Measurements from ENCODE around the gene GCHFR. TPM values are rescaled to one million over a fixed set of nuclear protein-coding genes. Genes with fewer than 3 reads are reported as not detected.

Gene GCHFR
- total and polyA plus RNA-seq, 4 donors = 50.5 to 229 (median 119) TPM

DNA sequence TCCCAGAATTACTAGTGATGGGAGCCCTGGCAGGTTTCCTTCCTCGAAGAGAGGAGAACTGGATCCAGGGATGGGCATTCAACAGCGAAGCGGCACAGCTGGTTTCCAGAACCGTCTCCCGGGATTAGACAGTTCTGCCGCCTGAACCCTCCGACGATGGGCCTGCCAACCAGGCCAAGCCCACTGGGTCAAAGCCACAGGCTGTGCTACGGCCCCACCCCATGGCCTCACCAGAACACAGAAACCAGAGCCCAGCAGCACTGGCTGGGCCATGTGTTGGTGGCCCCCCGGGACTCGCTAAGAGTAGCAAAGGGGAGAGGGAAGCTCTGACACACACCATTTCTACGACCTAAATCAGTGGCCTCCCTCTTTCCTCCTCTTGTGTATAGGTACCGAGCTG lies 8.1 kb downstream of the GCHFR start:
- no peaks in the 10 kb centered on the region for H3K9me3 ChIP-seq (ENCODE audit: control insufficient read depth in 4 of 4, low read length in 3 of 4)
- H3K9ac ChIP-seq (ENCODE audit: low read depth in 1 of 2, low read length in 2 of 2) = no peak overlapping the region
- H3K27ac ChIP-seq (ENCODE audit: low read depth in 1 of 2, low read length in 2 of 2) = peak overlapping the region; percentile 33 to 37
- no peak overlapping the region for H3K4me3 ChIP-seq (ENCODE audit: low read depth in 1 of 3, low read length in 3 of 3)
- H3K4me1 ChIP-seq (ENCODE audit: control insufficient read depth in 4 of 4, insufficient read depth in 4 of 4, low read length in 3 of 4) = peaks cover 4 to 61% (median 38%) of the 10 kb centered on the region in 4 donors
- no peaks in the 10 kb centered on the region for H3K27me3 ChIP-seq (ENCODE audit: control insufficient read depth in 4 of 4, insufficient read depth in 4 of 4, low read length in 3 of 4)
- TF ChIP-seq HNF4A (conservative IDR thresholded peaks at IDR 0.05) = no peak
- no peak for DNase-seq (ENCODE audit: low spot score)
- WGBS = 95% methylated on average over 13 of the region's 13 CpGs
- peaks cover 0 to 33% (median 14%) of the 10 kb centered on the region in 4 donors for H3K36me3 ChIP-seq (ENCODE audit: control insufficient read depth in 4 of 4, insufficient read depth in 3 of 4, low read depth in 1 of 4, low read length in 3 of 4)

DNA sequence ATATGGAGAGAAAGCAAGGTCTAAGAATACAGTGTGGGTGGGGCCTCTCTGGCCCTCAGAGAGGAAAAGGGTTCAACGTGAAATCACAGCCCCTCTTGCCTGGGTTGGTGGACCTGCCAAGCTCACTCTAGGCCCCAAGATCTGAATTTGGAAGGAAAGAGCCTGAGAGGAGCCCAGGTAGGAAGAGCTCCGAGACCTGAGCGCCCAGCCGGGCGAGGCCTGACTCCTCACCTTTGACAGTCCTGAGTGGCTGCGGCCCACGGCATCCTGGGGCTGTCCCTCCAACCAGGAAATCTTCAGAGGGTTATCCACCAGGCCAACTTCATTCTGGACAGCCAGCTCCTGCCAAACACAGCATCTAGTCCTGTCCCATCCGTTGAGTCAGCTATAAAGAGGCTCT lies 9.6 kb downstream of the GCHFR start:
- DNase-seq (ENCODE audit: low spot score) = no peak
- H3K4me1 ChIP-seq (ENCODE audit: control insufficient read depth in 4 of 4, insufficient read depth in 4 of 4, low read length in 3 of 4) = peaks cover 4 to 58% (median 40%) of the 10 kb centered on the region in 4 donors

DNA sequence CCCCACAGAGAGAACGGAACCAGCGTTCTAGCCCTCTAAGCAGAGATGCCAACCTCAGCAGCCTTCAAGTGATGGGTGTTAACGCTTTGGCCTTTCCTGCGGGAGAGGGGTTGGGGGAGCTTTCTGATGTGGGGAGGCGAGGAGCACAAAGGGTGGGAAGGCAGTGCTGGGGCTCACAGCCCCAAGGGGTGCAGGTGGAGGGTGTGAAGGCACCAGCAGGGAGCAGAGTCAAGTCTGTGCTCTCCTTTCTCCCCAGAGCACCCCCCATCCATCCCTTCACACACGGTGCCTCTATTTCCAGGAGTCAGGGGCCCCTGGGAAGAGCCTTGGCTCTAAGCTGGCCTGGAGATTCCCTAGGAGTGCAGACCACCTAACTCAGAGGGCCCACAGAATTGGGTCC lies 10.0 kb downstream of the GCHFR start:
- H3K27ac ChIP-seq (ENCODE audit: low read depth in 1 of 2, low read length in 2 of 2) = no peak overlapping the region
- WGBS = 92% methylated on average over 6 of the region's 6 CpGs
- TF ChIP-seq YY1 (IDR thresholded peaks at IDR 0.05) (no peak), TAF1 (conservative IDR thresholded peaks at IDR 0.05) (no peak), JUND (IDR thresholded peaks at IDR 0.05) (no peak), HNF4A (conservative IDR thresholded peaks at IDR 0.05) (no peak), EGR1 (IDR thresholded peaks at IDR 0.05; ENCODE audit: low read depth in 2 of 2) (no peak), GABPA (IDR thresholded peaks at IDR 0.05 in 1 of 2, conservative IDR thresholded peaks at IDR 0.05 in 1 of 2) (no peak), FOXA1 (IDR thresholded peaks at IDR 0.05) (no peak), HNF4G (IDR thresholded peaks at IDR 0.05) (no peak), NR2F2 (IDR thresholded peaks at IDR 0.05) (no peak), SP1 (IDR thresholded peaks at IDR 0.05) (no peak), FOXA2 (IDR thresholded peaks at IDR 0.05) (no peak), RAD21 (IDR thresholded peaks at IDR 0.05) (no peak)
- TF ChIP-seq, protein P1, sequence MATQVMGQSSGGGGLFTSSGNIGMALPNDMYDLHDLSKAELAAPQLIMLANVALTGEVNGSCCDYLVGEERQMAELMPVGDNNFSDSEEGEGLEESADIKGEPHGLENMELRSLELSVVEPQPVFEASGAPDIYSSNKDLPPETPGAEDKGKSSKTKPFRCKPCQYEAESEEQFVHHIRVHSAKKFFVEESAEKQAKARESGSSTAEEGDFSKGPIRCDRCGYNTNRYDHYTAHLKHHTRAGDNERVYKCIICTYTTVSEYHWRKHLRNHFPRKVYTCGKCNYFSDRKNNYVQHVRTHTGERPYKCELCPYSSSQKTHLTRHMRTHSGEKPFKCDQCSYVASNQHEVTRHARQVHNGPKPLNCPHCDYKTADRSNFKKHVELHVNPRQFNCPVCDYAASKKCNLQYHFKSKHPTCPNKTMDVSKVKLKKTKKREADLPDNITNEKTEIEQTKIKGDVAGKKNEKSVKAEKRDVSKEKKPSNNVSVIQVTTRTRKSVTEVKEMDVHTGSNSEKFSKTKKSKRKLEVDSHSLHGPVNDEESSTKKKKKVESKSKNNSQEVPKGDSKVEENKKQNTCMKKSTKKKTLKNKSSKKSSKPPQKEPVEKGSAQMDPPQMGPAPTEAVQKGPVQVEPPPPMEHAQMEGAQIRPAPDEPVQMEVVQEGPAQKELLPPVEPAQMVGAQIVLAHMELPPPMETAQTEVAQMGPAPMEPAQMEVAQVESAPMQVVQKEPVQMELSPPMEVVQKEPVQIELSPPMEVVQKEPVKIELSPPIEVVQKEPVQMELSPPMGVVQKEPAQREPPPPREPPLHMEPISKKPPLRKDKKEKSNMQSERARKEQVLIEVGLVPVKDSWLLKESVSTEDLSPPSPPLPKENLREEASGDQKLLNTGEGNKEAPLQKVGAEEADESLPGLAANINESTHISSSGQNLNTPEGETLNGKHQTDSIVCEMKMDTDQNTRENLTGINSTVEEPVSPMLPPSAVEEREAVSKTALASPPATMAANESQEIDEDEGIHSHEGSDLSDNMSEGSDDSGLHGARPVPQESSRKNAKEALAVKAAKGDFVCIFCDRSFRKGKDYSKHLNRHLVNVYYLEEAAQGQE (IDR thresholded peaks at IDR 0.05) = no peak
- TF ChIP-seq, protein P2, sequence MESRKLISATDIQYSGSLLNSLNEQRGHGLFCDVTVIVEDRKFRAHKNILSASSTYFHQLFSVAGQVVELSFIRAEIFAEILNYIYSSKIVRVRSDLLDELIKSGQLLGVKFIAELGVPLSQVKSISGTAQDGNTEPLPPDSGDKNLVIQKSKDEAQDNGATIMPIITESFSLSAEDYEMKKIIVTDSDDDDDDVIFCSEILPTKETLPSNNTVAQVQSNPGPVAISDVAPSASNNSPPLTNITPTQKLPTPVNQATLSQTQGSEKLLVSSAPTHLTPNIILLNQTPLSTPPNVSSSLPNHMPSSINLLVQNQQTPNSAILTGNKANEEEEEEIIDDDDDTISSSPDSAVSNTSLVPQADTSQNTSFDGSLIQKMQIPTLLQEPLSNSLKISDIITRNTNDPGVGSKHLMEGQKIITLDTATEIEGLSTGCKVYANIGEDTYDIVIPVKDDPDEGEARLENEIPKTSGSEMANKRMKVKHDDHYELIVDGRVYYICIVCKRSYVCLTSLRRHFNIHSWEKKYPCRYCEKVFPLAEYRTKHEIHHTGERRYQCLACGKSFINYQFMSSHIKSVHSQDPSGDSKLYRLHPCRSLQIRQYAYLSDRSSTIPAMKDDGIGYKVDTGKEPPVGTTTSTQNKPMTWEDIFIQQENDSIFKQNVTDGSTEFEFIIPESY (IDR thresholded peaks at IDR 0.05) = no peak
- TF ChIP-seq, protein P3, sequence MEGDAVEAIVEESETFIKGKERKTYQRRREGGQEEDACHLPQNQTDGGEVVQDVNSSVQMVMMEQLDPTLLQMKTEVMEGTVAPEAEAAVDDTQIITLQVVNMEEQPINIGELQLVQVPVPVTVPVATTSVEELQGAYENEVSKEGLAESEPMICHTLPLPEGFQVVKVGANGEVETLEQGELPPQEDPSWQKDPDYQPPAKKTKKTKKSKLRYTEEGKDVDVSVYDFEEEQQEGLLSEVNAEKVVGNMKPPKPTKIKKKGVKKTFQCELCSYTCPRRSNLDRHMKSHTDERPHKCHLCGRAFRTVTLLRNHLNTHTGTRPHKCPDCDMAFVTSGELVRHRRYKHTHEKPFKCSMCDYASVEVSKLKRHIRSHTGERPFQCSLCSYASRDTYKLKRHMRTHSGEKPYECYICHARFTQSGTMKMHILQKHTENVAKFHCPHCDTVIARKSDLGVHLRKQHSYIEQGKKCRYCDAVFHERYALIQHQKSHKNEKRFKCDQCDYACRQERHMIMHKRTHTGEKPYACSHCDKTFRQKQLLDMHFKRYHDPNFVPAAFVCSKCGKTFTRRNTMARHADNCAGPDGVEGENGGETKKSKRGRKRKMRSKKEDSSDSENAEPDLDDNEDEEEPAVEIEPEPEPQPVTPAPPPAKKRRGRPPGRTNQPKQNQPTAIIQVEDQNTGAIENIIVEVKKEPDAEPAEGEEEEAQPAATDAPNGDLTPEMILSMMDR (IDR thresholded peaks at IDR 0.05; ENCODE audit: low read depth, low read length, missing input control) = no peak

More for the DNA sequence above, 9.6 kb downstream of the GCHFR start:
- Histone ChIP-seq H3K27me3 (ENCODE audit: control insufficient read depth in 4 of 4, insufficient read depth in 4 of 4, low read length in 3 of 4) (no peaks in the 10 kb centered on the region), H3K9ac (ENCODE audit: low read depth in 1 of 2, low read length in 2 of 2) (no peak overlapping the region), H3K9me3 (ENCODE audit: control insufficient read depth in 4 of 4, low read length in 3 of 4) (no peaks in the 10 kb centered on the region), H3K4me3 (ENCODE audit: low read depth in 1 of 3, low read length in 3 of 3) (no peak overlapping the region), H3K27ac (ENCODE audit: low read depth in 1 of 2, low read length in 2 of 2) (no peak overlapping the region), H3K36me3 (ENCODE audit: control insufficient read depth in 4 of 4, insufficient read depth in 3 of 4, low read depth in 1 of 4, low read length in 3 of 4) (peaks cover 1 to 21% (median 13%) of the 10 kb centered on the region in 4 donors)
- TF ChIP-seq FOXA2 (IDR thresholded peaks at IDR 0.05) = no peak
- no peak for TF ChIP-seq SP1 (IDR thresholded peaks at IDR 0.05)
- TF ChIP-seq, protein P4, sequence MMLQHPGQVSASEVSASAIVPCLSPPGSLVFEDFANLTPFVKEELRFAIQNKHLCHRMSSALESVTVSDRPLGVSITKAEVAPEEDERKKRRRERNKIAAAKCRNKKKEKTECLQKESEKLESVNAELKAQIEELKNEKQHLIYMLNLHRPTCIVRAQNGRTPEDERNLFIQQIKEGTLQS (IDR thresholded peaks at IDR 0.05) = no peak
- TF ChIP-seq, protein P2 (IDR thresholded peaks at IDR 0.05) = no peak
- no peak for TF ChIP-seq FOXA1 (IDR thresholded peaks at IDR 0.05)
- no peak for TF ChIP-seq TAF1 (conservative IDR thresholded peaks at IDR 0.05)
- no peak for TF ChIP-seq RXRA (IDR thresholded peaks at IDR 0.05)
- TF ChIP-seq HNF4G (IDR thresholded peaks at IDR 0.05) = no peak
- no peak for TF ChIP-seq NR2F2 (IDR thresholded peaks at IDR 0.05)
- no peak for TF ChIP-seq YY1 (IDR thresholded peaks at IDR 0.05)
- WGBS = 91% methylated on average over 8 of the region's 8 CpGs

More for the DNA sequence above, 10.0 kb downstream of the GCHFR start:
- Histone ChIP-seq H3K4me1 (ENCODE audit: control insufficient read depth in 4 of 4, insufficient read depth in 4 of 4, low read length in 3 of 4) (peaks cover 4 to 54% (median 39%) of the 10 kb centered on the region in 4 donors), H3K36me3 (ENCODE audit: control insufficient read depth in 4 of 4, insufficient read depth in 3 of 4, low read depth in 1 of 4, low read length in 3 of 4) (peaks cover 1 to 24% (median 17%) of the 10 kb centered on the region in 4 donors), H3K27me3 (ENCODE audit: control insufficient read depth in 4 of 4, insufficient read depth in 4 of 4, low read length in 3 of 4) (no peaks in the 10 kb centered on the region), H3K9ac (ENCODE audit: low read depth in 1 of 2, low read length in 2 of 2) (no peak overlapping the region), H3K4me3 (ENCODE audit: low read depth in 1 of 3, low read length in 3 of 3) (no peak overlapping the region), H3K9me3 (ENCODE audit: control insufficient read depth in 4 of 4, low read length in 3 of 4) (no peaks in the 10 kb centered on the region)
- DNase-seq (ENCODE audit: low spot score) = no peak
